Lower leg skin (tissue), 3 donors: ENCODE results near the gene COX7A1.

Experiments used
- POLR2A ChIP-seq, 2 donors: fragments of 450-650 bp; IDR thresholded peaks; one replicate each; pipeline ENCODE4 v1.6.1; 2016 to 2017; ENCODE audit warnings: antibody characterized with exemption in 2 of 2, mild to moderate bottlenecking in 1 of 2, moderate library complexity in 1 of 2
- TF ChIP-seq, protein P1 (sequence below), 3 donors: fragments of 450-650 bp; IDR thresholded peaks; one replicate each; pipeline ENCODE4 v1.5.1; 2016; ENCODE audit warnings: antibody characterized with exemption in 3 of 3, mild to moderate bottlenecking in 3 of 3, moderate library complexity in 2 of 3

DNA sequence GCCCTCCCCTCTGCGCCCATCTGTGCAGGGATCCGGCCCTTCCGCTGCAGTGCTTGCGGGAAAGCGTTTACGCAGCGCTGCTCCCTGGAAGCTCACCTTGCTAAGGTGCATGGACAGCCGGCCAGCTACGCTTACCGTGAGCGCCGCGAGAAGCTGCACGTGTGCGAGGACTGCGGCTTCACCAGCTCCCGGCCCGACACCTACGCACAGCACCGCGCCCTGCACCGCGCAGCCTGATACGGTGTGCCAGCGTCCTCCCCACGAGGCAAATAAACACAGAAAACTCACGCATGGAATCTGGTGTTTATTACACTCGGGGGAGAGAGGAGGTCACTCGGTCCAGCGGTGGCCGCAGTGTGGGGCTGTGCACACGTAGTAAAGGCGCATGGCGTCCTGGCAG lies 38.8 kb downstream of the COX7A1 start:
- TF ChIP-seq, protein P1, sequence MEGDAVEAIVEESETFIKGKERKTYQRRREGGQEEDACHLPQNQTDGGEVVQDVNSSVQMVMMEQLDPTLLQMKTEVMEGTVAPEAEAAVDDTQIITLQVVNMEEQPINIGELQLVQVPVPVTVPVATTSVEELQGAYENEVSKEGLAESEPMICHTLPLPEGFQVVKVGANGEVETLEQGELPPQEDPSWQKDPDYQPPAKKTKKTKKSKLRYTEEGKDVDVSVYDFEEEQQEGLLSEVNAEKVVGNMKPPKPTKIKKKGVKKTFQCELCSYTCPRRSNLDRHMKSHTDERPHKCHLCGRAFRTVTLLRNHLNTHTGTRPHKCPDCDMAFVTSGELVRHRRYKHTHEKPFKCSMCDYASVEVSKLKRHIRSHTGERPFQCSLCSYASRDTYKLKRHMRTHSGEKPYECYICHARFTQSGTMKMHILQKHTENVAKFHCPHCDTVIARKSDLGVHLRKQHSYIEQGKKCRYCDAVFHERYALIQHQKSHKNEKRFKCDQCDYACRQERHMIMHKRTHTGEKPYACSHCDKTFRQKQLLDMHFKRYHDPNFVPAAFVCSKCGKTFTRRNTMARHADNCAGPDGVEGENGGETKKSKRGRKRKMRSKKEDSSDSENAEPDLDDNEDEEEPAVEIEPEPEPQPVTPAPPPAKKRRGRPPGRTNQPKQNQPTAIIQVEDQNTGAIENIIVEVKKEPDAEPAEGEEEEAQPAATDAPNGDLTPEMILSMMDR (IDR thresholded peaks at IDR 0.05) = no peak
- no peak for TF ChIP-seq POLR2A (IDR thresholded peaks at IDR 0.05)
